DND-41 (cell line): ENCODE results near the gene MCC.

Experiments used
- CTCF ChIP-seq: IDR thresholded peaks from 2 replicates; pipeline ENCODE4 v1.5.1; 2012; ENCODE audit warnings: borderline replicate concordance, low read length, moderate library complexity, mild to moderate bottlenecking; ENCODE audit not compliant: poor library complexity, severe bottlenecking; ENCODE audit errors: extremely low read depth
- EZH2 ChIP-seq: IDR thresholded peaks from 3 replicates; pipeline ENCODE4 v1.6.1; 2012; ENCODE audit warnings: borderline replicate concordance, low read depth, mild to moderate bottlenecking, moderate library complexity, low read length, inconsistent platforms; ENCODE audit not compliant: severe bottlenecking

- TF ChIP-seq EZH2 (no peak), CTCF (no peak)
These were observed 14.0 kb downstream of the MCC start for GRCh38 chr5:113474100-113474728.
